Esophagus muscularis mucosa (tissue), 3 donors: ENCODE measurements around the gene DIPK1A.

Experiments
- CTCF ChIP-seq, 3 experiments: fragments of 200-600 bp in 2 of 3; fragments of 450-650 bp in 1 of 3; sonication (generic) in 2 of 3; IDR thresholded peaks; one replicate each; pipeline ENCODE4 v1.5.1; 2017 to 2019; ENCODE audit warnings: antibody characterized with exemption in 3 of 3, mild to moderate bottlenecking in 2 of 3, moderate library complexity in 1 of 3
- POLR2AphosphoS5 ChIP-seq, 2 donors: sonication (generic); formaldehyde crosslinking; IDR thresholded peaks; one replicate each; pipeline ENCODE4 v1.6.1; 2017; ENCODE audit warnings: antibody characterized with exemption in 2 of 2

GRCh38 chr1:92803140-92803887, 157.9 kb downstream of the DIPK1A start:
- TF ChIP-seq CTCF (IDR thresholded peaks at IDR 0.05) = no peak
- TF ChIP-seq POLR2AphosphoS5 (IDR thresholded peaks at IDR 0.05) = no peak
